ENCODE data around the gene ILF3. TPM values are rescaled to one million over a fixed set of nuclear protein-coding genes. Genes with fewer than 3 reads are reported as not detected.

Gene ILF3
- total RNA-seq, 1 donor = 136 TPM

- no peak for DNase-seq (ENCODE audit: low read depth)
- no peak for TF ChIP-seq CTCF (IDR thresholded peaks at IDR 0.05; ENCODE audit: insufficient read depth, low read depth, low read length)
These were observed 5.8 kb upstream of the ILF3 start for GRCh38 chr19:10648360-10648759.

DNA sequence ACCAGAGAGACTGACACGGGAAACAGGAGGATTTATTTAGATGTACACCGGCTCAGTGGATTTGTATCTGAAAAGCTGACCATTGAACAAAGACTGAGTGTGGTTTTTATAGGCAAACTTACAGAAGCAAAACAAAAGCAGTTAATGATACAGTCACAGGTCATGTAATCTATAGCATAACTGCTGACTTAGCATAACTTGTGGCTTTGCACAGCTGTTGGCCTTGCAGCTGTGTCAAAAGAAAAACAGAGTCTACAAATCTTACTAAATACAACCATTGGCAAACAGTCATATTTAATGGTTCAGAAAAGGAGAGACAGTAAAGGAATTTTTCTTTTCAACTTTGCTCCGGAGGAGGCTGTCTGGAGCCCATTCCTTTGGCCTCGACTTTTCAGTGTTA is 2.3 kb upstream of the ILF3 start:
- H3K4me3 ChIP-seq (ENCODE audit: low read depth, low read length) = no peak overlapping the region
- peak; percentile 66 for DNase-seq (ENCODE audit: low read depth)
- TF ChIP-seq CTCF (IDR thresholded peaks at IDR 0.05; ENCODE audit: insufficient read depth, low read depth, low read length) = no peak

More at GRCh38 chr19:10648360-10648759, 5.8 kb upstream of the ILF3 start:
- no peak overlapping the region for H3K4me3 ChIP-seq (ENCODE audit: low read depth, low read length)

GRCh38 chr19:10653482-10653731 is 739 bp upstream of the ILF3 start:
- peak overlapping the region; percentile 97 for H3K4me3 ChIP-seq (ENCODE audit: low read depth, low read length)
- no peak for TF ChIP-seq CTCF (IDR thresholded peaks at IDR 0.05; ENCODE audit: insufficient read depth, low read depth, low read length)
- DNase-seq (ENCODE audit: low read depth) = no peak

- peak overlapping the region; percentile 97 for H3K4me3 ChIP-seq (ENCODE audit: low read depth, low read length)
- TF ChIP-seq CTCF (IDR thresholded peaks at IDR 0.05; ENCODE audit: insufficient read depth, low read depth, low read length) = no peak
- peak; percentile 32 for DNase-seq (ENCODE audit: low read depth)
These were observed 687 bp downstream of the ILF3 start for GRCh38 chr19:10654610-10655456.

DNA sequence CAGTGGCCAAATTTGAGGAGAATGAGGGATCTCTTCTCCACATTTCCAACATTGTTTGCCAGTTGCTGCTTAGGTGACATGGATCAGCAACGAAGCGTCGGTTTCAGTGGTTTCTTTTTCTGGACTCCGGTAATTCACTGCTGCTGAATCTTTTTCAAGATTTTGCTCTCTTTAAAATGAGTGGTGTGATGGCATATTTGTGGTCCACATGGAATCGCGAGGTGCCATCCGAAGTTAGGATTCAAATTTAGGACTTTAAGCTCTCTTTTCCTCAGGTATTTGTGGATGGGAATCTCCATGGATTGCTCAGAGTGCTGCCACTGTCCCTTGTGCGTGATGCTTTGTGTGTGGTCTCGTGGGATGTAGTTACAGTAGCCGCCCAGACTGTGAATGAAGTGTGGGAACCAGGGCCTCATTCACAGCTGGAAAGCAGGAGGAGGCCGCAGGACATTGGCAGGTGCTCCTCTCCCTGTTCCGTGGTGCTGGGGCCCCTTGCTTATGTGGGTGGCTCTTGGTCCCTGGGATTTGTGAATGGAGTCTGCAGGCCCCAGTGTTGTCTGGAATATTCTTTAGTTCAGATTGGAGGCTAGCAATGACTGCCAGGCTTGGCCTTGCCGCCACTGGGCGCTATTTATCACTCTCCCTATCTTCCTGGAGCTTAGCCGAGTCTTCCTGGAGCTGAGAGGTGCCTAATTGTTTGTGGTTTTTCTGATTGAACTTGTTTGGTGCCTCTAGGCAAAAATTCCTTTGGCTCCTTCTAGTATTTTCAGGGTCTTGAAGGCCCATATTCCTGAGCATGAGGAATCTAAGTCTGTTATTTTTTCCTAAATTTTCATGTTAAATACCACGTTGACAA is 1.5 kb downstream of the ILF3 start:
- peak overlapping the region; percentile 97 for H3K4me3 ChIP-seq (ENCODE audit: low read depth, low read length)
- TF ChIP-seq CTCF (IDR thresholded peaks at IDR 0.05; ENCODE audit: insufficient read depth, low read depth, low read length) = peak; percentile 7
- DNase-seq (ENCODE audit: low read depth) = peak; percentile 49

- TF ChIP-seq CTCF (IDR thresholded peaks at IDR 0.05; ENCODE audit: insufficient read depth, low read depth, low read length) = no peak
- no peak for DNase-seq (ENCODE audit: low read depth)
- no peak overlapping the region for H3K4me3 ChIP-seq (ENCODE audit: low read depth, low read length)
These were observed 6.2 kb downstream of the ILF3 start for GRCh38 chr19:10660346-10660745.
